Spleen (tissue), 11 donors: ENCODE results near the gene CRYGB. TPM values are rescaled to one million over a fixed set of nuclear protein-coding genes. Genes with fewer than 3 reads are reported as not detected.
"Not testable (repeated sequence)": the region's sequence is repeated elsewhere in the genome, so short reads cannot be mapped to it uniquely, and the experiment has no call there.

Experiments
- DNase-seq: peaks from one replicate; pipeline ENCODE4 v3.0.0-alpha.2; 2020
- H3K27ac ChIP-seq, 8 donors: fragments of 200-600 bp; sonication (generic) in 7 of 8; 1 replicate in 4 of 8; 2 replicates in 4 of 8; pipeline versions ENCODE4 v1.5.0 to v1.8.0; 2016 to 2021; ENCODE audit warnings: inconsistent platforms in 4 of 8, mild to moderate bottlenecking in 4 of 8, moderate library complexity in 1 of 8
- H3K27me3 ChIP-seq, 7 donors: fragments of 200-600 bp; sonication (generic) in 6 of 7; replicated peaks in 1 of 7; 1 replicate in 4 of 7; 2 replicates in 3 of 7; pipeline versions ENCODE4 v1.5.0 to v1.8.0; 2016 to 2021; ENCODE audit warnings: inconsistent platforms in 3 of 7, mild to moderate bottlenecking in 1 of 7
- H3K36me3 ChIP-seq, 6 donors: fragments of 200-600 bp; sonication (generic) in 5 of 6; 1 replicate in 4 of 6; 2 replicates in 2 of 6; pipeline versions ENCODE4 v1.5.0 to v1.8.0; 2016 to 2021; ENCODE audit warnings: inconsistent platforms in 2 of 6
- H3K4me1 ChIP-seq, 6 donors: fragments of 200-600 bp; sonication (generic) in 5 of 6; 1 replicate in 3 of 6; 2 replicates in 3 of 6; pipeline versions ENCODE4 v1.5.0 to v1.8.0; 2016 to 2021; ENCODE audit warnings: inconsistent platforms in 3 of 6
- H3K4me3 ChIP-seq, 8 donors: fragments of 200-600 bp; sonication (generic) in 7 of 8; 1 replicate in 4 of 8; 2 replicates in 4 of 8; pipeline versions ENCODE4 v1.5.0 to v1.8.0; 2016 to 2021; ENCODE audit warnings: inconsistent platforms in 4 of 8, mild to moderate bottlenecking in 4 of 8, moderate library complexity in 2 of 8
- H3K9me3 ChIP-seq, 8 donors: fragments of 200-600 bp; sonication (generic) in 7 of 8; 1 replicate in 4 of 8; 2 replicates in 4 of 8; pipeline versions ENCODE4 v1.5.0 to v1.8.0; 2016 to 2021; ENCODE audit warnings: inconsistent platforms in 4 of 8
- POLR2A ChIP-seq, 3 donors: fragments of 450-650 bp; IDR thresholded peaks; one replicate each; pipeline ENCODE4 v1.5.1; 2017; ENCODE audit warnings: antibody characterized with exemption in 3 of 3, mild to moderate bottlenecking in 1 of 3
- POLR2AphosphoS5 ChIP-seq, 3 donors: sonication (generic); formaldehyde crosslinking; IDR thresholded peaks; one replicate each; pipeline ENCODE4 v1.5.1; 2017; ENCODE audit warnings: antibody characterized with exemption in 3 of 3
- WGBS, 5 donors: extraction: QIAGEN DNeasy Blood & Tissue Kit in 3 of 5; methylation state at CpG; one replicate each; pipeline versions ENCODE4 v1.1.5 to v1.1.7; 2013 to 2018; 5-methylcytosine and 5-hydroxymethylcytosine counted together
- intact Hi-C: fragments of 100-400 bp; cut with DNase I; formaldehyde crosslinking; loops from one replicate; pipeline ENCODE4 v1.15.0; 2023; ENCODE audit warnings: low total_unique reads
- polyA plus RNA-seq, 3 donors: library from polyadenylated mRNA; stranded (reverse); fragments of 200-250 nt; gene quantifications; one replicate each; pipeline ENCODE4 v1.2.1, GENCODE V29; 2013
- total RNA-seq, 7 donors: library from RNA; depleted of rRNA in 3 of 7; stranded (reverse); fragments of >200 nt in 3 of 7; fragmentation: NEBNext Ultra II Directional in 4 of 7; extraction: Animal tissue kit (Norgen Biotek cat#: 25700) in 4 of 7; gene quantifications; one replicate each; pipeline versions ENCODE4 v1.1.0 to v1.2.1, GENCODE V29; 2016 to 2021
- TF ChIP-seq, protein P1 (sequence below), 11 experiments: fragments of 200-600 bp in 7 of 11; fragments of 450-650 bp in 4 of 11; sonication (generic) in 4 of 11; IDR thresholded peaks in 8 of 11; conservative IDR thresholded peaks in 3 of 11; 1 replicate in 7 of 11; 2 replicates in 4 of 11; pipeline versions ENCODE4 v1.4.0 to v1.8.0; 2016 to 2021; ENCODE audit warnings: antibody characterized with exemption in 11 of 11, inconsistent platforms in 4 of 11, mild to moderate bottlenecking in 1 of 11
- donor health status: healthy with polysubstance abuse.
- donor health status: DM: no; HTN: no; CAD: no; lungs with moderate emphysema.
- donor health status: DM: no; HTN: no; CAD: no.
- donor health status: Bipolar disorder and iron deficiency.
- donor health status: healthy.
- donor health status: DM: no; HTN: no; CAD: no.
- donor health status: DM: yes; HTN: yes; CAD: no.

Gene CRYGB
- total and polyA plus RNA-seq, 10 donors, result not detected

DNA sequence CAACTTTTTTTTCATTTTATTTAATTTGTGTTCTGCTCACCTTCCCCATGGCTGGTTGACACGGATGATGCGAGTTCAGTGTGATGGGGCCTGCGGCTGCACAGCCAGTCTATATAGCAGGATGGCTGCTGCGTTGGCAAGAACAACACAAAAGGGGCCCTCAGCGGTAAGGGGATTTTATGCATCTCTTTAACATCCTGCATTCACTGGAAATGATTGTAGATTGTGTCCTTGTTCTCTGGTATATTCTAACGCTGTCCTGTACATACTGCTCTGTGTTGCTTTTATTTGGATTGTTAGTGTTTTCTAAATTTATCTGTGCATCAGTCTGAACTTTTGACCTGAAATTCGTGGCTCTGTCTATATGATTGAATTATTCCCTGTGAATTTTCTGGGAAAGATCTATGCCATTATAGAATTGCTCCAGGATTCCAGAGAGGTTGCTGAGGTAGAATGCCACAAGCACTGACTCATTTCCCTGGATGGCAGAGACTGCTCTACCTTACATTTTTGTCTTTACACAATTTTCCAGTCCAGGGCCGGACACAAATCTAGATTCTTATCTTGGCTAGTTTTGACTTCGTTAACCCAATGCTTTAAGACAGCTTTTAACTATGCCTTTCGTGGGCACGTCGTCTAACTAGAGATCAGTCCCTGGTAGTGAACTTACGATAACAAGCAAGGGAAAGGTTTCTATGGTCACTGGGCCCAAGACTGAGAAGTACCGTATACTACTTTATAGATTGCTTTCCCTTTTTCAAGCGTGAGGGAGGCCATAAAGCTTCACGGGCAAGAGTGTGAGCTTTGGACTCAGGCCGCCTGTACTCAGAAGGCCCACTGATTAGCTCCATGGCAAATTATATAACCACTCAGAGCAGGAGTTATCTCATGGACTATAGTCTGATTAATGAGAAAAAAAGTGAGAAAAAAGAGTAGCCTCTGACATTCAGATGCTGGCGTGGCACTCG, 15.9 kb downstream of the CRYGB start, which contains the start of gene CRYGC:
Gene CRYGC (minus strand): TSS at position 85 of the 968 bp plus-strand sequence. CDS start 36 bp downstream, at position 49.
- peaks cover 0 to 4% (median 0%) of the 10 kb centered on the region in 8 donors for H3K9me3 ChIP-seq
- no peaks in the 10 kb centered on the region for H3K36me3 ChIP-seq
- WGBS, 5 donors, result 78 to 86% (median 84%) methylated on average over 19 of the region's 19 CpGs
- no peak for DNase-seq
- peaks cover 0 to 18% (median under 1%) of the 10 kb centered on the region in 7 donors for H3K27me3 ChIP-seq
- TF ChIP-seq POLR2AphosphoS5 (IDR thresholded peaks at IDR 0.05), result no peak
- TF ChIP-seq POLR2A (IDR thresholded peaks at IDR 0.05), result no peak
- TF ChIP-seq, protein P1, sequence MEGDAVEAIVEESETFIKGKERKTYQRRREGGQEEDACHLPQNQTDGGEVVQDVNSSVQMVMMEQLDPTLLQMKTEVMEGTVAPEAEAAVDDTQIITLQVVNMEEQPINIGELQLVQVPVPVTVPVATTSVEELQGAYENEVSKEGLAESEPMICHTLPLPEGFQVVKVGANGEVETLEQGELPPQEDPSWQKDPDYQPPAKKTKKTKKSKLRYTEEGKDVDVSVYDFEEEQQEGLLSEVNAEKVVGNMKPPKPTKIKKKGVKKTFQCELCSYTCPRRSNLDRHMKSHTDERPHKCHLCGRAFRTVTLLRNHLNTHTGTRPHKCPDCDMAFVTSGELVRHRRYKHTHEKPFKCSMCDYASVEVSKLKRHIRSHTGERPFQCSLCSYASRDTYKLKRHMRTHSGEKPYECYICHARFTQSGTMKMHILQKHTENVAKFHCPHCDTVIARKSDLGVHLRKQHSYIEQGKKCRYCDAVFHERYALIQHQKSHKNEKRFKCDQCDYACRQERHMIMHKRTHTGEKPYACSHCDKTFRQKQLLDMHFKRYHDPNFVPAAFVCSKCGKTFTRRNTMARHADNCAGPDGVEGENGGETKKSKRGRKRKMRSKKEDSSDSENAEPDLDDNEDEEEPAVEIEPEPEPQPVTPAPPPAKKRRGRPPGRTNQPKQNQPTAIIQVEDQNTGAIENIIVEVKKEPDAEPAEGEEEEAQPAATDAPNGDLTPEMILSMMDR (IDR thresholded peaks at IDR 0.05 in 8 of 11, conservative IDR thresholded peaks at IDR 0.05 in 3 of 11), result no peak
- peaks cover 0 to 6% (median 0%) of the 10 kb centered on the region in 6 donors for H3K4me1 ChIP-seq
- no peak within 1 kb of the TSS for H3K27ac ChIP-seq
- H3K4me3 ChIP-seq, result no peak within 1 kb of the TSS
- intact Hi-C loops, result no loop called here

DNA sequence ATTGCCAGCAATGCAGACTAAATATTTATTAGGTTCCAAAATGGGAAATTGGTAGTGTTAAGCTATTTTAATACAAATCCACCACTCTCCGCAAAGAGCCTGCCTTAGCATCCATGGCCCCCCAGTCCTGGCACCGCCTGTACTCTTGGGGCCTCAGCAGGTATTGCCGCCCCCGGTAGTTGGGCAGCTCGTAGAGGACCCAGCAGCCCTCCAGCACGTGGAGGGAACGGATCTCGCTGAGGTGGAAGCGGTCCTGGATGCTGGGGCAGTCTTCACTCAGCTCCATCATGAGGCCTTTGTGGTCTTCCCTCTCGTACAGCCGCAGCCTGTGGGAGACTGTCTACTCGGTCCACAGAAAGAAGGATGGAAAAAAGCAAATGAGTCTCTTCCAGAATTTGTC, 17.8 kb downstream of the CRYGB start:
- 91 to 96% (median 92%) methylated on average over 8 to 12 of the region's 12 CpGs for WGBS, 5 donors
- Histone ChIP-seq H3K27ac (no peak overlapping the region), H3K27me3 (peaks cover 0 to 34% (median 15%) of the 10 kb centered on the region in 7 donors), H3K36me3 (no peaks in the 10 kb centered on the region), H3K4me1 (peaks cover 0 to 14% (median 8%) of the 10 kb centered on the region in 6 donors), H3K4me3 (no peak overlapping the region), H3K9me3 (peaks cover 0 to 4% (median 0%) of the 10 kb centered on the region in 8 donors)
- no peak for DNase-seq
- intact Hi-C loops, result no loop called here
- TF ChIP-seq POLR2AphosphoS5 (IDR thresholded peaks at IDR 0.05) (no peak), POLR2A (IDR thresholded peaks at IDR 0.05) (no peak)
- TF ChIP-seq, protein P1 (IDR thresholded peaks at IDR 0.05 in 8 of 11, conservative IDR thresholded peaks at IDR 0.05 in 3 of 11), result no peak

DNA sequence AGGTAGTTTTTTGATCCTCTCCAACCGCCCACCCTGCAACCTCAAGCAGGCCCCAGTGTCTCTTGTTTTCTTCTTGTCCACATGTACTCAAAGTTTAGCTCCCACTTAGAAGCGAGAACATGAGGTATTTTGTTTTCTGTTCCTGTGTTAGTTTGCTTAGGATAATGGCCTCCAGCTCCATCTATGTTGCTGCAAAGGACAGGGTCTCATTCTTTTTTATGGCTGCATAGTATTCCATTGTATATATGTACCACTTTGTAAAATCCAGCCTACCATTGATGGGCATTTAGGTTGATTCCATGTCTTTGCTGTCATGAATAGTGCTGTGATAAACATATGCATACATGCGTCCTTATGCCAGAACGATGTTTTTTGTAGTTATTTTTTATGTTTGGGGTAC, 18.9 kb downstream of the CRYGB start:
- Histone ChIP-seq H3K27ac (no peak overlapping the region), H3K4me3 (no peak overlapping the region), H3K4me1 (peaks cover 0 to 14% (median 8%) of the 10 kb centered on the region in 6 donors), H3K9me3 (peaks cover 0 to 4% (median 0%) of the 10 kb centered on the region in 8 donors), H3K36me3 (no peaks in the 10 kb centered on the region), H3K27me3 (peaks cover 0 to 39% (median 15%) of the 10 kb centered on the region in 7 donors)
- 91 to 95% (median 95%) methylated on average over 4 of the region's 4 CpGs for WGBS, 5 donors
- intact Hi-C loops, result no loop called here
- no peak for TF ChIP-seq POLR2A (IDR thresholded peaks at IDR 0.05)
- TF ChIP-seq, protein P1 (IDR thresholded peaks at IDR 0.05 in 8 of 11, conservative IDR thresholded peaks at IDR 0.05 in 3 of 11), result no peak
- TF ChIP-seq POLR2AphosphoS5 (IDR thresholded peaks at IDR 0.05), result no peak
- DNase-seq, result no peak

DNA sequence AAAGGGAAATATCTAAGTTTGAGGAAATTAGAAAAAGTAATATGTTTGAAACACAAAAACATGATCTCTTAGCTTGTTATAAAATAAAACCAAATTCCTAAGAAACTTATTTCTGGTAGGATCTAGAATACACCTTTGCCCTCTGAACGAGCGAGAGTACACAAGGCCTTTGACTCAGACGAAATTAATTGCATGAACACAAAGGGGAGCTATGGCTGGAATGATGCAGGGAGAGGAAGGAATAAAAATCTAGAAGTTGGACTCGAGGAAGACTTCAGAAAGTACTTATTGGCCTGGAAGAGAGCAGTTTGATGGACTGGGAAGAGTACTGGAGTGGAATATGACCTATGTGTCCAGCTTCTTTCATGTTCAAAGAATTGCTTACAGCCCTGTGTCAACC, 20.7 kb downstream of the CRYGB start:
- Histone ChIP-seq H3K27ac (no peak overlapping the region), H3K4me1 (peaks cover 0 to 14% (median 8%) of the 10 kb centered on the region in 6 donors), H3K9me3 (peaks cover 0 to 4% (median 0%) of the 10 kb centered on the region in 8 donors), H3K36me3 (no peaks in the 10 kb centered on the region), H3K27me3 (peaks cover 0 to 39% (median 15%) of the 10 kb centered on the region in 7 donors), H3K4me3 (no peak overlapping the region)
- no peak for DNase-seq
- intact Hi-C loops, result no loop called here
- WGBS, 5 donors, result 72 to 86% (median 82%) methylated on average over 4 of the region's 4 CpGs
- TF ChIP-seq, protein P1 (IDR thresholded peaks at IDR 0.05 in 8 of 11, conservative IDR thresholded peaks at IDR 0.05 in 3 of 11), result no peak
- TF ChIP-seq POLR2AphosphoS5 (IDR thresholded peaks at IDR 0.05) (no peak), POLR2A (IDR thresholded peaks at IDR 0.05) (no peak)

DNA sequence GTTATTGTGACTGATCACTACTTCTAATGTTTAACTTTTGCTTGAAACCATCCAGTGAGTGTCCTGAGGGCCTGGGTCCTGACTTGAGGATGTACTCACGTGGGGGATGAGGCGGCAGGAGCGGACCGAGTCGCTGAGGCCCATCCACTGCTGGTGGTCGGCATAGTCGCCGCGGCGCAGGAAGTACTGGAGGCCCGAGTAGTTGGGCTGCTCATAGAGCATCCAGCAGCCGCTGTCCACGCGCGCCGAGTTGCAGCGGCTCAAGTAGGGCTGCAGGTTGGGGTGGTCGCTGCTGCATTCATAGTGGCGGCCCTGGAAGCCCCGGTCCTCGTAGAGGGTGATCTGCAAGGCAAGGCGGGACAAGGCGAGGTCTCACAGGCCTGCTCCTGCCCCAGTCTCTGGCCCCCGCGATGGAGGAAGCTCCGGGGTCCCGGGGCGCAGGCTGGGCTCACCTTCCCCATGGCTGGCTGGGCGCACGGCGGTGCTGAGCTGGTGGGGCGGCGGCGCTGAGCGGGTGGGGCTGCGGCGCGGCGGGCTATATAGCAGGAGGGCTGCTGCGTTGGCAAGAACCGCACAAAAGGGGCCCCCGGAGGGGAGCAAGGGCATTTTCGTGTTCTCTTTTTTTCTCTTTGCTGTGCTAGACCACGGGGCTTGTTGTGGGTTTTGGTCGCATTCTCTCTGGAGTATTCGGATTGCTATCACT, 21.8 kb downstream of the CRYGB start, which contains the start of gene CRYGD:
Gene CRYGD (minus strand): TSS at position 512 of the 703 bp plus-strand sequence. CDS start 51 bp downstream, at position 461.
- intact Hi-C loops, H3K27ac ChIP-seq, H3K36me3 ChIP-seq, H3K9me3 ChIP-seq: not testable (repeated sequence)
- peak; percentile 82 for DNase-seq
- peaks cover 0 to 39% (median 15%) of the 10 kb centered on the region in 7 donors for H3K27me3 ChIP-seq
- WGBS, 5 donors, result 5 to 14% (median 6%) methylated on average over 39 to 46 of the region's 46 CpGs
- peaks cover 0 to 14% (median 8%) of the 10 kb centered on the region in 6 donors for H3K4me1 ChIP-seq
- H3K4me3 ChIP-seq, result peak within 1 kb of the TSS in 5 of 8 donors; percentile 12 to 53 (median 16)
